CD14-positive monocyte (primary cell): ENCODE results near the gene MCC. TPM values are rescaled to one million over a fixed set of nuclear protein-coding genes. Genes with fewer than 3 reads are reported as not detected.

ENCODE experiments used
- DNase-seq, 3 donors: peaks; one replicate each; pipeline ENCODE4 v3.0.0-alpha.2; 2011 to 2022
- H2AFZ ChIP-seq: 2 replicates; pipeline ENCODE4 v1.6.0; 2012; ENCODE audit warnings: mild to moderate bottlenecking, low read depth, low read length, inconsistent platforms; ENCODE audit not compliant: insufficient read depth, poor library complexity, severe bottlenecking
- H3K27ac ChIP-seq, 2 donors: 1 replicate in 1 of 2; 2 replicates in 1 of 2; pipeline ENCODE4 v1.5.1; 2012 to 2013; ENCODE audit warnings: low read length in 2 of 2, control low read depth in 1 of 2, inconsistent platforms in 1 of 2, low read depth in 1 of 2, mild to moderate bottlenecking in 1 of 2
- H3K27me3 ChIP-seq, 2 donors: one replicate each; pipeline versions ENCODE4 v1.6.0 to v1.6.1; 2011 to 2013; ENCODE audit warnings: low read length in 2 of 2; ENCODE audit not compliant: control insufficient read depth in 2 of 2, insufficient read depth in 2 of 2
- H3K36me3 ChIP-seq, 2 donors: replicated peaks in 1 of 2; 1 replicate in 1 of 2; 2 replicates in 1 of 2; pipeline versions ENCODE4 v1.5.1 to v1.6.1; 2012 to 2013; ENCODE audit warnings: low read length in 2 of 2, control low read depth in 1 of 2, inconsistent platforms in 1 of 2, mild to moderate bottlenecking in 1 of 2; ENCODE audit not compliant: insufficient read depth in 2 of 2, control insufficient read depth in 1 of 2
- H3K4me1 ChIP-seq, 2 donors: 1 replicate in 1 of 2; 2 replicates in 1 of 2; pipeline versions ENCODE4 v1.5.1 to v1.6.1; 2012 to 2013; ENCODE audit warnings: low read length in 2 of 2, control low read depth in 1 of 2, inconsistent platforms in 1 of 2, mild to moderate bottlenecking in 1 of 2, moderate library complexity in 1 of 2; ENCODE audit not compliant: insufficient read depth in 2 of 2, control insufficient read depth in 1 of 2
- H3K4me2 ChIP-seq: replicated peaks from 2 replicates; pipeline ENCODE3; 2012; ENCODE audit warnings: low read length, moderate library complexity, mild to moderate bottlenecking; ENCODE audit not compliant: poor library complexity, severe bottlenecking; ENCODE audit errors: extremely low read depth
- H3K4me3 ChIP-seq, 3 experiments: fragments of 200-600 bp in 1 of 3; sonication (generic) in 1 of 3; replicated peaks in 1 of 3; 1 replicate in 2 of 3; 2 replicates in 1 of 3; pipeline ENCODE4 v1.5.1; 2011 to 2013; ENCODE audit warnings: low read length in 3 of 3, mild to moderate bottlenecking in 3 of 3, control low read depth in 2 of 3, low read depth in 2 of 3, inconsistent platforms in 1 of 3, moderate library complexity in 1 of 3
- H3K79me2 ChIP-seq: 2 replicates; pipeline ENCODE4 v1.6.0; 2012; ENCODE audit warnings: mild to moderate bottlenecking, control low read depth, inconsistent platforms, low read length, moderate library complexity; ENCODE audit not compliant: insufficient read depth
- H3K9ac ChIP-seq: 2 replicates; pipeline ENCODE4 v1.6.0; 2017; ENCODE audit warnings: low read length, mild to moderate bottlenecking; ENCODE audit not compliant: insufficient read depth, poor library complexity, severe bottlenecking
- H3K9me3 ChIP-seq, 2 donors: replicated peaks in 1 of 2; 1 replicate in 1 of 2; 2 replicates in 1 of 2; pipeline versions ENCODE4 v1.5.1 to v1.6.1; 2012 to 2013; ENCODE audit warnings: low read length in 2 of 2, control low read depth in 1 of 2; ENCODE audit not compliant: control insufficient read depth in 1 of 2, insufficient read depth in 1 of 2
- H4K20me1 ChIP-seq: 2 replicates; pipeline ENCODE4 v1.6.0; 2012; ENCODE audit warnings: mild to moderate bottlenecking, low read length, control low read depth, moderate library complexity; ENCODE audit not compliant: insufficient read depth
- H3K27ac Mint-ChIP-seq, 7 donors: one replicate each; pipeline ENCODE4 v1.8.0; 2020; ENCODE audit warnings: mild to moderate bottlenecking in 7 of 7, mixed read lengths in 7 of 7, moderate library complexity in 6 of 7, inconsistent platforms in 2 of 7
- H3K27me3 Mint-ChIP-seq, 3 donors: one replicate each; pipeline ENCODE4 v1.8.0; 2021 to 2022; ENCODE audit warnings: low read depth in 3 of 3, mild to moderate bottlenecking in 3 of 3, mixed read lengths in 3 of 3, moderate library complexity in 3 of 3, inconsistent platforms in 1 of 3
- H3K36me3 Mint-ChIP-seq, 2 donors: one replicate each; pipeline ENCODE4 v1.8.0; 2020; ENCODE audit warnings: mixed read lengths in 2 of 2, inconsistent platforms in 1 of 2, mild to moderate bottlenecking in 1 of 2
- H3K4me1 Mint-ChIP-seq: one replicate; pipeline ENCODE4 v1.8.0; 2020; ENCODE audit warnings: mild to moderate bottlenecking, mixed read lengths
- H3K4me3 Mint-ChIP-seq, 2 donors: one replicate each; pipeline ENCODE4 v1.8.0; 2020; ENCODE audit warnings: mild to moderate bottlenecking in 2 of 2, mixed read lengths in 2 of 2, moderate library complexity in 1 of 2
- H3K9me3 Mint-ChIP-seq, 7 donors: one replicate each; pipeline ENCODE4 v1.8.0; 2020 to 2022; ENCODE audit warnings: mixed read lengths in 7 of 7, mild to moderate bottlenecking in 6 of 7, moderate library complexity in 6 of 7, inconsistent platforms in 2 of 7
- WGBS: methylation state at CpG from one replicate; pipeline ENCODE4 v1.1.5; 2013; ENCODE audit warnings: missing lambda C conversion rate; ENCODE audit not compliant: insufficient coverage; 5-methylcytosine and 5-hydroxymethylcytosine counted together
- intact Hi-C, 2 donors: fragments of 100-400 bp; cut with micrococcal nuclease; formaldehyde crosslinking; loops; one replicate each; pipeline versions ENCODE4 v1.15.0 to v1.15.1; 2023
- polyA plus RNA-seq, 3 donors: library from polyadenylated mRNA; depleted of rRNA in 1 of 3; unstranded in 2 of 3; stranded (reverse) in 1 of 3; fragments of 300-500 nt in 2 of 3; fragments of >200 nt in 1 of 3; fragmentation: Illumina TruSeq in 2 of 3; gene quantifications; 1 replicate in 2 of 3; 2 replicates in 1 of 3; pipeline ENCODE4 v1.2.3, GENCODE V29; 2012 to 2021
- TF ChIP-seq, protein P1 (sequence below): fragments of 200-600 bp; IDR thresholded peaks from one replicate; pipeline ENCODE4 v1.8.0; 2022; ENCODE audit warnings: antibody characterized with exemption, mild to moderate bottlenecking

MCC gene
- polyA plus RNA-seq, 3 donors: 0.09 TPM; not detected in 2

DNA sequence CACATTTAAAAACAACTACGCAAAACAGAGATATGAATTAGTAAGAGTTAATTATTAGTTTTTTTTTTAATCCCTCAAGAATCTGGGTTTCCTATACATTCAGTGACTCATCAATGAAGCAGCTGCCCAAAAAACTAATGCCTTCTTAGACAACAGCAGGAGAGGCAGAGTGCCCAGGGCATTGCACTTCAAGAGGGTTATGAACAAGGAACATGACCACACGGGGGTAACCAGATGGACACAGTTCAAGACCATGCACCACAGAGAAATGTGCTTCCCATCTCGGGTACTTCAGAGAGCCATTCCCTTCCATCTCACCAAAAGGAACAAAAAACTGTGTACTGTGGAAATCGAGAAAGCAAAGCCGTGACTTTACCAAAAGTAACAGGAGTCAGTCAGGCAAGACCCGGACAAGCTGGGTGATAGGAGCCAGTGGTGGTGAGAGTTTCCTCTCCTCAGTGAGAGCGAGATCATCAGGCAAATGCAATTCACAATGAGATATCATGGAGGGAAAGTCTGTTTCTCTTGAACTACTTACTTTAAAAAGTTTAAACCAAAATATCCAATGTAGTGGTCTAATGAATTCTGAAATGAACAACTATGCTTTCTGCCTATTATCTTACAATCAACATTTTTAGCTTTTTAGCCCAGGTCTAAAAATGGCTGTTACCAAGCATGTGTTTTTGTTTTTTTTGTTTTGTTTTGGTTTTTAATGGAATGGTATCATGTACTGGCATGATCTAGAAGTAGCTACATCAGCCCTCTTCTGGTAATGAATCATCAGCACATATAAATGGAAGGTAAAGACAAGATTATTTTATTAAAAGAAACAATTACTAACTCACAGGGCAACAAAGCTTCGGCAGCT, 245.5 kb downstream of the MCC start:
- no peaks in the 10 kb centered on the region for H3K36me3 Mint-ChIP-seq
- no peak overlapping the region for H3K27ac Mint-ChIP-seq

DNA sequence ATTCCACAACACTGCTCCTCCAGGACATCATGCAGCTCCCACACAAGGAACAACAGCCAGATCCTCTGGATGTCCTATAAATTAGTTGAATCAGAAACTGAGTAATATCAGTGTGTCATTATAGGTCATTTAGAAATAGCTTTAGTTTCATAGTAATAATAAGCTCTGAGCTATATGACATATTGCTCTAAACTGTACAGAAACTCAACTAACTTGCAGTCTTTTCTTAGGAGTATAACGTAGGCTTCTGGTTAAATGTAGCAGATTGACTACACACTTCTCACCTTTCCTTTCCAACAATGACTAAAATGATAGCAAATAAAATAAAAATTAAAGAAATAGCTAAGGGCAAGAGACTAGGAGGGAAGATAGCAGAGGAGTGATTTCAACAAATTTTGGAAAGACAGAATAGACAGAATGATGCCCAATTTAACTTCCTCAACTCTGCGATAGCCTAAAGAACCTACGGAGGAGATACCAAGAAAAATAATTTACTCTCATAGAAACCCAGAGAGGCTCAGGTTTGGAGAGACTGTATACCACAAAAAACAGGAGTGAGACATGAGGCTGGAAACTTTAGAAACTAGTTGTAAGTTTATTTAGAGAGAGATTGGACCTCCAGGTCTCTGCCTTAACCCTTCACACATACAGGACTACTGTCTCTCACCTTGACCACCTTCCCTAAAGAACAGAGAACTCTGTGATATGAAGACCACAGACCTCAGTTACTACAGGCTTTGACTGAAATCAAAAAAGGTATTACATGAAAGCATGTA, 247.1 kb downstream of the MCC start:
- TF ChIP-seq, protein P1, sequence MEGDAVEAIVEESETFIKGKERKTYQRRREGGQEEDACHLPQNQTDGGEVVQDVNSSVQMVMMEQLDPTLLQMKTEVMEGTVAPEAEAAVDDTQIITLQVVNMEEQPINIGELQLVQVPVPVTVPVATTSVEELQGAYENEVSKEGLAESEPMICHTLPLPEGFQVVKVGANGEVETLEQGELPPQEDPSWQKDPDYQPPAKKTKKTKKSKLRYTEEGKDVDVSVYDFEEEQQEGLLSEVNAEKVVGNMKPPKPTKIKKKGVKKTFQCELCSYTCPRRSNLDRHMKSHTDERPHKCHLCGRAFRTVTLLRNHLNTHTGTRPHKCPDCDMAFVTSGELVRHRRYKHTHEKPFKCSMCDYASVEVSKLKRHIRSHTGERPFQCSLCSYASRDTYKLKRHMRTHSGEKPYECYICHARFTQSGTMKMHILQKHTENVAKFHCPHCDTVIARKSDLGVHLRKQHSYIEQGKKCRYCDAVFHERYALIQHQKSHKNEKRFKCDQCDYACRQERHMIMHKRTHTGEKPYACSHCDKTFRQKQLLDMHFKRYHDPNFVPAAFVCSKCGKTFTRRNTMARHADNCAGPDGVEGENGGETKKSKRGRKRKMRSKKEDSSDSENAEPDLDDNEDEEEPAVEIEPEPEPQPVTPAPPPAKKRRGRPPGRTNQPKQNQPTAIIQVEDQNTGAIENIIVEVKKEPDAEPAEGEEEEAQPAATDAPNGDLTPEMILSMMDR: no peak
- Mint-ChIP-seq H3K27ac (no peak overlapping the region), H3K4me3 (no peak overlapping the region), H3K9me3 (peaks cover 0 to 9% (median 8%) of the 10 kb centered on the region in 7 donors), H3K27me3 (peaks cover 6 to 12% (median 8%) of the 10 kb centered on the region in 3 donors), H3K36me3 (no peaks in the 10 kb centered on the region), H3K4me1 (peaks cover 1% of the 10 kb centered on the region)
- Histone ChIP-seq H2AFZ (no peak overlapping the region), H3K27ac (no peak overlapping the region), H3K9ac (no peak overlapping the region), H3K27me3 (peaks cover 5 to 15% of the 10 kb centered on the region in 2 donors), H3K79me2 (no peaks in the 10 kb centered on the region), H3K4me1 (peaks cover 1 to 2% of the 10 kb centered on the region in 2 donors), H3K36me3 (no peaks in the 10 kb centered on the region), H3K4me2 (no peak overlapping the region), H4K20me1 (no peaks in the 10 kb centered on the region), H3K4me3 (no peak overlapping the region), H3K9me3 (peaks cover 3 to 4% of the 10 kb centered on the region in 2 donors)
- intact Hi-C loops: no loop called here
- no peak for DNase-seq
- WGBS: no CpG with 5 or more reads among the region's 3 CpGs

More for the DNA sequence above, 245.5 kb downstream of the MCC start:
- DNase-seq: no peak
- WGBS: 100% methylated on average over 1 of the region's 8 CpGs
- Histone ChIP-seq H3K9me3 (peaks cover 5 to 10% of the 10 kb centered on the region in 2 donors), H2AFZ (no peak overlapping the region), H3K4me1 (peaks cover 5 to 6% of the 10 kb centered on the region in 2 donors), H3K27ac (no peak overlapping the region), H4K20me1 (no peaks in the 10 kb centered on the region), H3K36me3 (no peaks in the 10 kb centered on the region), H3K27me3 (peaks cover 3 to 10% of the 10 kb centered on the region in 2 donors), H3K79me2 (no peaks in the 10 kb centered on the region), H3K9ac (no peak overlapping the region), H3K4me3 (no peak overlapping the region), H3K4me2 (no peak overlapping the region)
- Mint-ChIP-seq H3K4me1 (peaks cover 4% of the 10 kb centered on the region), H3K4me3 (no peak overlapping the region), H3K27me3 (peaks cover 2 to 13% (median 7%) of the 10 kb centered on the region in 3 donors), H3K9me3 (peaks cover 2 to 20% (median 11%) of the 10 kb centered on the region in 7 donors)
- TF ChIP-seq, protein P1: no peak
- intact Hi-C loops: no loop called here
